Erythroblast (primary cell): ENCODE results near the gene RXFP2.

Source experiments
- GATA1 ChIP-seq: IDR thresholded peaks from 2 replicates; pipeline ENCODE4 v1.6.1; 2011; ENCODE audit warnings: low read depth, mild to moderate bottlenecking, control low read depth, low read length, moderate library complexity
- POLR2A ChIP-seq: IDR thresholded peaks from 2 replicates; pipeline ENCODE4 v1.6.1; 2011; ENCODE audit warnings: mild to moderate bottlenecking, low read length

DNA sequence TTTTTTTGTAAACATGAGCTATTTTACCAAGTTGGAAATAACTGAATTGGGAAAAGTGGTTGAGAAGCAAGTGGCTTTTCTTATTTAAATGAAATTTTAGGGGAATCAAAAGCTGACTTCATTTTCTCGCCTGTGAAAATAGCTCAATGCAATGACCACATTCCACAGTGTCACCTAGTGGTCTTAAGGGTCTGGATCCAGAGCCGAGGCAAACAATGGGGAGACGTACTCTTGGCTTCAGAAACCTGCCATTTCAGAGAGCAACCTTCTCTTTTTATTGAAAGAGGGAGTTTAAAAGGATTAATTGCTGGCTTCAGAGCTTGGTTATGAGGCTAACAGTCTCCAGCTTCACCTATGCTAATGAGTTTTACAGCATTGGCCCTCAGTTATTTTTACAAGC is 39.7 kb upstream of the RXFP2 start:
- TF ChIP-seq POLR2A (no peak), GATA1 (no peak)
